HepG2 (cell line): ENCODE data around the gene C1QL4. TPM values are rescaled to one million over a fixed set of nuclear protein-coding genes. Genes with fewer than 3 reads are reported as not detected.

ENCODE experiments used
- ATF1 ChIP-seq: IDR thresholded peaks from 2 replicates; pipeline ENCODE4 v1.6.1; 2016; ENCODE audit warnings: mild to moderate bottlenecking, control low read depth
- CHD4 ChIP-seq: fragments of 200-600 bp; sonication (generic); IDR thresholded peaks from 2 replicates; pipeline ENCODE4 v1.7.0; 2017; ENCODE audit warnings: mild to moderate bottlenecking, low read length, borderline replicate concordance
- HES4 ChIP-seq: sonication (generic); formaldehyde crosslinking; IDR thresholded peaks from 2 replicates; pipeline ENCODE4 v1.9.0; 2021; ENCODE audit warnings: mild to moderate bottlenecking, missing genetic modification reagents, borderline replicate concordance
- HNF4A ChIP-seq: sonication (generic); formaldehyde crosslinking; IDR thresholded peaks from 2 replicates; pipeline ENCODE4 v1.4.0; 2020; ENCODE audit warnings: missing genetic modification reagents
- KAT7 ChIP-seq: IDR thresholded peaks from 2 replicates; pipeline ENCODE4 v1.6.1; 2018; ENCODE audit warnings: borderline replicate concordance, missing compliant biosample characterization
- KLF6 ChIP-seq: IDR thresholded peaks from 2 replicates; pipeline ENCODE4 v1.8.0; 2016; ENCODE audit warnings: missing biosample characterization, missing genetic modification reagents
- MBD4 ChIP-seq: IDR thresholded peaks from 2 replicates; pipeline ENCODE4 v1.6.1; 2012; ENCODE audit warnings: low read length, inconsistent platforms, borderline replicate concordance
- MIXL1 ChIP-seq: IDR thresholded peaks from 2 replicates; pipeline ENCODE4 v1.6.1; 2016
- MTF2 ChIP-seq: sonication (generic); formaldehyde crosslinking; IDR thresholded peaks from 2 replicates; pipeline ENCODE4 v1.5.0; 2020; ENCODE audit warnings: missing genetic modification reagents, borderline replicate concordance
- SP1 ChIP-seq, 2 experiments: fragments of 450-650 bp in 1 of 2; sonication (generic) in 1 of 2; formaldehyde crosslinking in 1 of 2; IDR thresholded peaks; 2 replicates each; pipeline versions ENCODE4 v1.4.0 to v1.6.1; 2016 to 2020; ENCODE audit warnings: missing genetic modification reagents in 1 of 2
- STAT5B ChIP-seq: sonication (generic); formaldehyde crosslinking; IDR thresholded peaks from 2 replicates; pipeline ENCODE4 v1.4.0; 2020; ENCODE audit warnings: missing genetic modification reagents
- TEAD3 ChIP-seq: optimal IDR thresholded peaks from 2 replicates; pipeline ENCODE3; 2016; ENCODE audit warnings: borderline replicate concordance
- ZBTB20 ChIP-seq: sonication (generic); formaldehyde crosslinking; IDR thresholded peaks from 2 replicates; pipeline ENCODE4 v1.8.1; 2023; ENCODE audit warnings: missing genetic modification reagents, low read depth, mild to moderate bottlenecking, borderline replicate concordance
- ZKSCAN1 ChIP-seq: fragments of 150-350 bp; IDR thresholded peaks from 2 replicates; pipeline ENCODE4 v1.6.1; 2014; ENCODE audit warnings: low read length
- ZMYM4 ChIP-seq: sonication (generic); formaldehyde crosslinking; IDR thresholded peaks from 2 replicates; pipeline ENCODE4 v1.8.1; 2023; ENCODE audit warnings: mild to moderate bottlenecking, missing genetic modification reagents
- ZNF121 ChIP-seq: sonication (generic); formaldehyde crosslinking; IDR thresholded peaks from 2 replicates; pipeline ENCODE4 v1.5.0; 2020; ENCODE audit warnings: mild to moderate bottlenecking, missing genetic modification reagents
- ZNF788 ChIP-seq: sonication (generic); formaldehyde crosslinking; IDR thresholded peaks from 2 replicates; pipeline ENCODE4 v1.5.0; 2020; ENCODE audit warnings: mild to moderate bottlenecking, missing genetic modification reagents, borderline replicate concordance
- polyA plus RNA-seq, 8 experiments: library from polyadenylated mRNA; depleted of rRNA in 3 of 8; stranded (reverse) in 7 of 8; unstranded in 1 of 8; fragments of >200 nt; fragmentation: Illumina TruSeq in 4 of 8; extraction: Trizol in 4 of 8; gene quantifications; 2 replicates each; pipeline versions ENCODE4 v1.2.1 to v1.2.3, GENCODE V29; 2011 to 2016; ENCODE audit warnings: low read depth in 4 of 8, missing spikeins in 1 of 8, mixed read lengths in 1 of 8; ENCODE audit not compliant: insufficient read depth in 1 of 8
- total RNA-seq, 5 experiments: library from RNA; depleted of rRNA; stranded (reverse); fragments of >200 nt; fragmentation: Illumina TruSeq; extraction: Trizol; gene quantifications; 2 replicates each; pipeline ENCODE4 v1.2.3, GENCODE V29; 2016; ENCODE audit warnings: low read depth in 1 of 5
- TF ChIP-seq, protein P1 (sequence below): sonication (generic); formaldehyde crosslinking; IDR thresholded peaks from 2 replicates; pipeline ENCODE4 v1.4.0; 2020; ENCODE audit warnings: missing genetic modification reagents, mild to moderate bottlenecking, borderline replicate concordance
- TF ChIP-seq, protein P2 (sequence below): sonication (generic); formaldehyde crosslinking; conservative IDR thresholded peaks from 2 replicates; pipeline ENCODE4 v1.5.0; 2020; ENCODE audit warnings: missing genetic modification reagents
- TF ChIP-seq, protein P3 (sequence below): IDR thresholded peaks from 2 replicates; pipeline ENCODE4 v1.6.1; 2018; ENCODE audit warnings: missing genetic modification reagents, mild to moderate bottlenecking, missing compliant biosample characterization
- TF ChIP-seq, protein P4 (sequence below): sonication (generic); formaldehyde crosslinking; IDR thresholded peaks from 2 replicates; pipeline ENCODE4 v1.4.0; 2020; ENCODE audit warnings: mild to moderate bottlenecking, missing genetic modification reagents
- TF ChIP-seq, protein P5 (sequence below): sonication (generic); formaldehyde crosslinking; IDR thresholded peaks from 2 replicates; pipeline ENCODE4 v1.4.0; 2020; ENCODE audit warnings: missing genetic modification reagents

Gene C1QL4
- total and polyA plus RNA-seq, 2 of the 13 experiments (the other 11 are each of a cell fraction or from before 2014, with no cell fraction given), result 0.03 TPM; not detected in 1

DNA sequence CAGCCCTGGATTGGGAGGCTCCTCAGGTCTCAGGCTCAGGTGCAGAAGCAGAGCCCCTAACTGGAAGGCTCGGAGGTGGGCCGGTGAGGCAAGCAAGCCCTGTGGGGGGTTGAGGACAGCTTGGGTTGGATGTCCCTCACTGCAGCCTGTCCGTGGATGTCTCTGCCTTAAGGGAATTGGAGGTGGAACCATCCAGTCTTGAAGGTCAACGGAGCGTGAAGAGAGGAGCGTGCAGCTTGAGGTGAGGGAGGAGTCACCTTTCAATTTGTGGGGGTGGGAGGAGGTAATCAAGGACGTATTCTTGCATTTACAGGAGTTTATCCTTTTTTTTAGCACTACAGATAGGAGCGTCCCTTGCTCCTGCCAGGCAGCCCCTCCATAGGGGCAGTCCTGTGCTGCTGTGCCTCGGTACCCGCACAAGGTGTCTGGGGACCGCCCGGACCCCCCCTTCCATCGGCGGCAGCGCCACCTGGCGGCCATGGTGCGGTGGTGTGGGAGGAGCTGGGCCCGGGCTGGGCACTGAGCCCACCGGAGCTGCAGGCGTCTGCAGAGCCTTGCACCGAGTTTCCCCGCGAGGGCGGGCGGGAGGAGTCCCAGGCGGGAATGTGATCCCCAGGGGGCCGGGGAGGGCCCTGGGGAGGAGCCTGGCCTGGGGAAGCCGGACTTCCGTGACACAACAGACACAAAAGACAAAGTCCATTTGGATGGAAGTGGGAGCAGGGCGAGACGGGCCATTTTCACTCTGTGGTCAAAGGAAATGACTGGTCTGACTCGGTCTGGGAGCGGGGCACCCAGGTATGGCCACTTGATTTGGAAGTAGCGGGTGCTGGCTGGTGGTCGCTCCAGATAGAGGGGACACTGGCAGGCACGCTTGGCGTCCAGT lies 10.6 kb upstream of the C1QL4 start (continued):
- TF ChIP-seq, protein P1, sequence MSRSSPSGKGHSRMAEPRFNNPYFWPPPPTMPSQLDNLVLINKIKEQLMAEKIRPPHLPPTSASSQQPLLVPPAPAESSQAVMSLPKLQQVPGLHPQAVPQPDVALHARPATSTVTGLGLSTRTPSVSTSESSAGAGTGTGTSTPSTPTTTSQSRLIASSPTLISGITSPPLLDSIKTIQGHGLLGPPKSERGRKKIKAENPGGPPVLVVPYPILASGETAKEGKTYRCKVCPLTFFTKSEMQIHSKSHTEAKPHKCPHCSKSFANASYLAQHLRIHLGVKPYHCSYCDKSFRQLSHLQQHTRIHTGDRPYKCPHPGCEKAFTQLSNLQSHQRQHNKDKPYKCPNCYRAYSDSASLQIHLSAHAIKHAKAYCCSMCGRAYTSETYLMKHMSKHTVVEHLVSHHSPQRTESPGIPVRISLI (CRISPR knock-in tag), result no peak; the same call in 1 of the 2 replicates
- TF ChIP-seq, protein P2, sequence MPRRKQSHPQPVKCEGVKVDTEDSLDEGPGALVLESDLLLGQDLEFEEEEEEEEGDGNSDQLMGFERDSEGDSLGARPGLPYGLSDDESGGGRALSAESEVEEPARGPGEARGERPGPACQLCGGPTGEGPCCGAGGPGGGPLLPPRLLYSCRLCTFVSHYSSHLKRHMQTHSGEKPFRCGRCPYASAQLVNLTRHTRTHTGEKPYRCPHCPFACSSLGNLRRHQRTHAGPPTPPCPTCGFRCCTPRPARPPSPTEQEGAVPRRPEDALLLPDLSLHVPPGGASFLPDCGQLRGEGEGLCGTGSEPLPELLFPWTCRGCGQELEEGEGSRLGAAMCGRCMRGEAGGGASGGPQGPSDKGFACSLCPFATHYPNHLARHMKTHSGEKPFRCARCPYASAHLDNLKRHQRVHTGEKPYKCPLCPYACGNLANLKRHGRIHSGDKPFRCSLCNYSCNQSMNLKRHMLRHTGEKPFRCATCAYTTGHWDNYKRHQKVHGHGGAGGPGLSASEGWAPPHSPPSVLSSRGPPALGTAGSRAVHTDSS (CRISPR knock-in tag), result 0 out of 2 replicates have a peak, but pooled peaks have one; percentile 54
- peak; percentile 87 for TF ChIP-seq ZMYM4 (CRISPR knock-in tag)
- TF ChIP-seq HNF4A (CRISPR knock-in tag), result peak; percentile 96
- TF ChIP-seq KLF6, result peak; percentile 90
- TF ChIP-seq CHD4, result no peak; the same call in 1 of the 2 replicates
- TF ChIP-seq ATF1 (CRISPR knock-in tag), result no peak
- TF ChIP-seq MBD4, result no peak
- TF ChIP-seq, protein P3, sequence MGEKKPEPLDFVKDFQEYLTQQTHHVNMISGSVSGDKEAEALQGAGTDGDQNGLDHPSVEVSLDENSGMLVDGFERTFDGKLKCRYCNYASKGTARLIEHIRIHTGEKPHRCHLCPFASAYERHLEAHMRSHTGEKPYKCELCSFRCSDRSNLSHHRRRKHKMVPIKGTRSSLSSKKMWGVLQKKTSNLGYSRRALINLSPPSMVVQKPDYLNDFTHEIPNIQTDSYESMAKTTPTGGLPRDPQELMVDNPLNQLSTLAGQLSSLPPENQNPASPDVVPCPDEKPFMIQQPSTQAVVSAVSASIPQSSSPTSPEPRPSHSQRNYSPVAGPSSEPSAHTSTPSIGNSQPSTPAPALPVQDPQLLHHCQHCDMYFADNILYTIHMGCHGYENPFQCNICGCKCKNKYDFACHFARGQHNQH (CRISPR knock-in tag), result peak; percentile 75; the same call in 1 of the 2 replicates
- no peak for TF ChIP-seq HES4
- no peak for TF ChIP-seq ZKSCAN1
- TF ChIP-seq SP1 (IDR thresholded peaks at IDR 0.05), result no peak
- TF ChIP-seq SP1 (CRISPR knock-in tag; IDR thresholded peaks at IDR 0.05), result peak; percentile 64
- no peak for TF ChIP-seq STAT5B (CRISPR knock-in tag)
- TF ChIP-seq, protein P4, sequence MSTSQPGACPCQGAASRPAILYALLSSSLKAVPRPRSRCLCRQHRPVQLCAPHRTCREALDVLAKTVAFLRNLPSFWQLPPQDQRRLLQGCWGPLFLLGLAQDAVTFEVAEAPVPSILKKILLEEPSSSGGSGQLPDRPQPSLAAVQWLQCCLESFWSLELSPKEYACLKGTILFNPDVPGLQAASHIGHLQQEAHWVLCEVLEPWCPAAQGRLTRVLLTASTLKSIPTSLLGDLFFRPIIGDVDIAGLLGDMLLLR (CRISPR knock-in tag), result no peak
- TF ChIP-seq MIXL1, result no peak
- TF ChIP-seq, protein P5, sequence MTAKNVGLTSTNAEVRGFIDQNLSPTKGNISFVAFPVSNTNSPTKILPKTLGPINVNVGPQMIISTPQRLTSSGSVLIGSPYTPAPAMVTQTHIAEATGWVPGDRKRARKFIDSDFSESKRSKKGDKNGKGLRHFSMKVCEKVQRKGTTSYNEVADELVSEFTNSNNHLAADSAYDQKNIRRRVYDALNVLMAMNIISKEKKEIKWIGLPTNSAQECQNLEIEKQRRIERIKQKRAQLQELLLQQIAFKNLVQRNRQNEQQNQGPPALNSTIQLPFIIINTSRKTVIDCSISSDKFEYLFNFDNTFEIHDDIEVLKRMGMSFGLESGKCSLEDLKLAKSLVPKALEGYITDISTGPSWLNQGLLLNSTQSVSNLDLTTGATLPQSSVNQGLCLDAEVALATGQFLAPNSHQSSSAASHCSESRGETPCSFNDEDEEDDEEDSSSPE (CRISPR knock-in tag), result peak; percentile 91
- peak; percentile 66 for TF ChIP-seq ZNF121
- peak; percentile 96; the same call in 1 of the 2 replicates for TF ChIP-seq ZNF788
- TF ChIP-seq ZBTB20 (CRISPR knock-in tag), result peak; percentile 65; the same call in 1 of the 2 replicates
- TF ChIP-seq TEAD3 (CRISPR knock-in tag), result peak; percentile 94
- TF ChIP-seq MTF2 (CRISPR knock-in tag), result peak; percentile 60; the same call in 1 of the 2 replicates
- peak; percentile 92 for TF ChIP-seq KAT7
